ENCODE measurements around the gene CACNG1. TPM values are rescaled to one million over a fixed set of nuclear protein-coding genes. Genes with fewer than 3 reads are reported as not detected.

CACNG1 gene
- total RNA-seq, 1 donor from 2014 or later = not detected

- Histone ChIP-seq H3K27me3 (ENCODE audit: low read depth) (peaks cover 13% of the 10 kb centered on the region), H3K27ac (replicated peaks) (no peak overlapping the region), H3K4me1 (peaks cover 10% of the 10 kb centered on the region), H3K4me3 (no peak overlapping the region), H3K36me3 (no peaks in the 10 kb centered on the region), H3K9me3 (replicated peaks) (no peaks in the 10 kb centered on the region)
- intact Hi-C loops (cut with micrococcal nuclease) = no loop called here
- TF ChIP-seq, protein P1, sequence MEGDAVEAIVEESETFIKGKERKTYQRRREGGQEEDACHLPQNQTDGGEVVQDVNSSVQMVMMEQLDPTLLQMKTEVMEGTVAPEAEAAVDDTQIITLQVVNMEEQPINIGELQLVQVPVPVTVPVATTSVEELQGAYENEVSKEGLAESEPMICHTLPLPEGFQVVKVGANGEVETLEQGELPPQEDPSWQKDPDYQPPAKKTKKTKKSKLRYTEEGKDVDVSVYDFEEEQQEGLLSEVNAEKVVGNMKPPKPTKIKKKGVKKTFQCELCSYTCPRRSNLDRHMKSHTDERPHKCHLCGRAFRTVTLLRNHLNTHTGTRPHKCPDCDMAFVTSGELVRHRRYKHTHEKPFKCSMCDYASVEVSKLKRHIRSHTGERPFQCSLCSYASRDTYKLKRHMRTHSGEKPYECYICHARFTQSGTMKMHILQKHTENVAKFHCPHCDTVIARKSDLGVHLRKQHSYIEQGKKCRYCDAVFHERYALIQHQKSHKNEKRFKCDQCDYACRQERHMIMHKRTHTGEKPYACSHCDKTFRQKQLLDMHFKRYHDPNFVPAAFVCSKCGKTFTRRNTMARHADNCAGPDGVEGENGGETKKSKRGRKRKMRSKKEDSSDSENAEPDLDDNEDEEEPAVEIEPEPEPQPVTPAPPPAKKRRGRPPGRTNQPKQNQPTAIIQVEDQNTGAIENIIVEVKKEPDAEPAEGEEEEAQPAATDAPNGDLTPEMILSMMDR (IDR thresholded peaks at IDR 0.05; ENCODE audit: borderline replicate concordance) = no peak
- DNase-seq = no peak
These were observed 2.8 kb upstream of the CACNG1 start for GRCh38 chr17:67041531-67041930.

DNA sequence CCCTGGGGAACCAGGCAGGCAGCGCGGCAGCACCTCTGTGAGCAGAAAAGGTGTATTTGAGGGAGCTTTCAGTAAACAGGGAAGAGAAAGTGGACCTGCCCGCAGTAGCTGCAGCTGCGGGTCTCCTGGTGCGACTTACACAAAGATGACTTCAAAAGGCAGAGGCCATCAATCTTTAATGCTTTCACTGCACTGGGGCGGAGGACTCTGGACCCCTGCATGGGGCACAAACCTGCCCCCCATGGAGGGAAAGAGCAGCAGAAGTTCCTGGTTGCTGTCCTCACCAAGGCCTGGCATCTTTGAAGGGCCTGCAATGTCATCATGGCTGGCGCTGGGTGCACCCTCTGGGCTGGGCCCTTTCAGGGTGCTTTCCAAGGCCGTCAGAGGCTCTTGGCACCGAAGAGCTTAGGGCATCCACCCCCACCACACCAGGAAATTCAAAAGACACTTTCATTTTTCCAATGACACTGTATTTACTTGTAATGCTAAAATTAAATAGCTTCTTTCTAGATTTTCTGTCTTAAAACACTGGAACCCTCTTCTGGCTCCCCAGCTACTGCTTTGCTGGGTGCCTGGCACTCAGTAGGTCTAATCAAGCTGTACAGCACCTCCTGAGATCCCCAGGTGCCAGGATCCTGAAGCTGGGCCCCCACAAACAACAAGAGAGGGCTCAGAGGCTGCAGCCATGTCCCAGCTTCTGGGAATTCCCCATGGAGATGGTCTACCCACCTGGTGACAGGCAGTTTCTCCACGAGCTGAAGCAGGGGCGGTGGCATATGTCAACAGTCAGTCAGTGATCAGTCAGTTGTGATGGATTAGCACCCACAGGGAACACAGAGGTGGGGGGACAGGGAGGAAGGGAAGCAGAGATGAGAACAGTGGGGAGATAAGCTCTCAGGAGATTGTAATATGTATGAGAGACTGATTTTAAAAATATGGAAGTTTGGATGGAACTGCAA is 2.1 kb upstream of the CACNG1 start:
- Histone ChIP-seq H3K27ac (replicated peaks) (no peak overlapping the region), H3K36me3 (no peaks in the 10 kb centered on the region), H3K9me3 (replicated peaks) (peaks cover 2% of the 10 kb centered on the region), H3K4me1 (peaks cover 10% of the 10 kb centered on the region), H3K4me3 (no peak overlapping the region), H3K27me3 (ENCODE audit: low read depth) (peaks cover 13% of the 10 kb centered on the region)
- intact Hi-C loops (cut with micrococcal nuclease) = no loop called here
- TF ChIP-seq, protein P1 (IDR thresholded peaks at IDR 0.05; ENCODE audit: borderline replicate concordance) = no peak
- no peak for DNase-seq

DNA sequence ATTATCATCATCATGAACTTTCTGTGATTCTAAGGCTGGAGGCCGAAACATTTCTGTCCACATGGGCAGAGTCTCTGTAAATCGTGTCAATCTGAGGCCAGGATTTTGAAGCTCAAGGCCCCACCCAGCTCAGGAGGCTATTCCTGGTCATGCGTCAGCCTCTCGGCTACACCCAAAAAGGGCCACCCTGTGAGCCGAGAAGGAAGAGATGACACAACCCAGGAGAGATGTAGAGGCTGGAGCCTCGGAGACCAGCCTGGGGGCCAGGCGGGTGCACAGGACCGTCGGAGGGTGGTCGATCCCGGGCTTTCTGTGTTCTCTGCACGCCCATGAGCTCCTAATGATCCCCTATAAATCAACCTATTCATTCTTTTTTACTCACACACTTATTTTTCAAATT is 1.1 kb upstream of the CACNG1 start:
- Histone ChIP-seq H3K4me3 (no peak overlapping the region), H3K36me3 (no peaks in the 10 kb centered on the region), H3K27me3 (ENCODE audit: low read depth) (peaks cover 13% of the 10 kb centered on the region), H3K27ac (replicated peaks) (no peak overlapping the region), H3K9me3 (replicated peaks) (peaks cover 12% of the 10 kb centered on the region), H3K4me1 (peaks cover 10% of the 10 kb centered on the region)
- intact Hi-C loops (cut with micrococcal nuclease) = no loop called here
- no peak for DNase-seq
- TF ChIP-seq, protein P1 (IDR thresholded peaks at IDR 0.05; ENCODE audit: borderline replicate concordance) = no peak

DNA sequence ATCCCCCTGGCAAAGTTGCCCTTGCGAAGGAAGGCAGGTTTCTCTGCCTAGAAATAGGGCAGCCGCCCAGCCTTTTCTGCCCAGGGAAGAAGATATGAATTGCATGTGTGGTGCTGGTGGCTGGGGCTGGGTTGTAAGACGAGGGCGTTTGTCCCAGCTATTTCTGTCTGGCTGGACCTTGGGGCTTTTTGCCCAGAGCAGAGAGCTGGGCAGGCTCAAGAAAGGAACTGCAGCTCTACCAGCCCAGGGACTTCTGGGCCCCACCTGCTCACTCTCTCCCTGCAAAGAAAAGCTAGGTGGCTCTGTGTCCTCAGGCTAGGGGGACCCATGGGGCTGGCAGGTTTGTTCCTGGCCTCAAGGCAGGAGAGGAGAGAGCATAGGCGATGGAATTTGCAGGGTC is 586 bp downstream of the CACNG1 start:
- H3K9me3 ChIP-seq (replicated peaks) = peaks cover 29% of the 10 kb centered on the region
- no peak overlapping the region for H3K27ac ChIP-seq (replicated peaks)

GRCh38 chr17:67046398-67046797 is 2.0 kb downstream of the CACNG1 start:
- Histone ChIP-seq H3K27me3 (ENCODE audit: low read depth) (peaks cover 9% of the 10 kb centered on the region), H3K4me1 (peaks cover 18% of the 10 kb centered on the region), H3K9me3 (replicated peaks) (peaks cover 31% of the 10 kb centered on the region), H3K4me3 (no peak overlapping the region), H3K36me3 (no peaks in the 10 kb centered on the region), H3K27ac (replicated peaks) (no peak overlapping the region)
- DNase-seq = no peak
- TF ChIP-seq, protein P1 (IDR thresholded peaks at IDR 0.05; ENCODE audit: borderline replicate concordance) = no peak
- intact Hi-C loops (cut with micrococcal nuclease) = no loop called here

More for the DNA sequence above, 586 bp downstream of the CACNG1 start:
- TF ChIP-seq, protein P1 (IDR thresholded peaks at IDR 0.05; ENCODE audit: borderline replicate concordance) = no peak
- H3K36me3 ChIP-seq = no peaks in the 10 kb centered on the region
- DNase-seq = no peak
- intact Hi-C loops (cut with micrococcal nuclease) = no loop called here
- H3K4me1 ChIP-seq = peaks cover 10% of the 10 kb centered on the region
- H3K4me3 ChIP-seq = no peak overlapping the region
- peaks cover 9% of the 10 kb centered on the region for H3K27me3 ChIP-seq (ENCODE audit: low read depth)

Data from left ventricle myocardium inferior (tissue), 1 donor.